CD4-positive, alpha-beta memory T cell (primary cell): ENCODE data around the gene XPO6. TPM values are rescaled to one million over a fixed set of nuclear protein-coding genes. Genes with fewer than 3 reads are reported as not detected.
A peak's percentile ranks its signal among the peaks of the same experiment; 100 is the strongest.

Experiments
- CTCF ChIA-PET: fragments of 350-600 bp; sonication (Branson Sonifier 250); formaldehyde crosslinking; loops from one replicate; lab custom pipeline; 2021; ENCODE audit warnings: inconsistent platforms; ENCODE audit not compliant: partially characterized antibody; lab: Charles Lee
- POLR2A ChIA-PET: fragments of 350-600 bp; sonication (Branson Sonifier 250); formaldehyde crosslinking; loops from one replicate; lab custom pipeline; 2021; ENCODE audit not compliant: partially characterized antibody; lab: Charles Lee
- DNase-seq, 5 donors: peaks; one replicate each; pipeline versions ENCODE4 v3.0.0 to v3.0.0-alpha.2; 2020 to 2022; ENCODE audit warnings: mixed read lengths in 1 of 5
- H3K27ac ChIP-seq: one replicate; pipeline ENCODE4 v1.7.0; 2013; ENCODE audit warnings: low read depth, low read length
- H3K27me3 ChIP-seq: 2 replicates; pipeline ENCODE4 v1.7.0; 2013; ENCODE audit warnings: mild to moderate bottlenecking, low read length, moderate library complexity; ENCODE audit not compliant: insufficient read depth
- H3K36me3 ChIP-seq: 2 replicates; pipeline ENCODE4 v1.7.0; 2013; ENCODE audit warnings: mild to moderate bottlenecking, low read length, moderate library complexity; ENCODE audit not compliant: insufficient read depth
- H3K4me1 ChIP-seq: 2 replicates; pipeline ENCODE4 v1.7.0; 2013; ENCODE audit warnings: mild to moderate bottlenecking, low read length, moderate library complexity; ENCODE audit not compliant: insufficient read depth
- H3K4me3 ChIP-seq, 2 donors: one replicate each; pipeline ENCODE4 v1.7.0; 2013; ENCODE audit warnings: low read length in 2 of 2, mild to moderate bottlenecking in 1 of 2
- H3K9me3 ChIP-seq, 2 donors: one replicate each; pipeline ENCODE4 v1.7.0; 2013; ENCODE audit warnings: low read length in 2 of 2, control low read depth in 1 of 2; ENCODE audit not compliant: control insufficient read depth in 1 of 2
- H3K27ac Mint-ChIP-seq, 7 donors: one replicate each; pipeline ENCODE4 v1.8.0; 2020 to 2021; ENCODE audit warnings: mixed read lengths in 7 of 7, mild to moderate bottlenecking in 6 of 7, inconsistent platforms in 3 of 7, moderate library complexity in 3 of 7
- H3K27me3 Mint-ChIP-seq, 2 donors: one replicate each; pipeline ENCODE4 v1.8.0; 2020 to 2021; ENCODE audit warnings: mixed read lengths in 2 of 2
- H3K36me3 Mint-ChIP-seq, 2 donors: one replicate each; pipeline ENCODE4 v1.8.0; 2020 to 2021; ENCODE audit warnings: mixed read lengths in 2 of 2, inconsistent platforms in 1 of 2, mild to moderate bottlenecking in 1 of 2
- H3K4me1 Mint-ChIP-seq, 4 donors: one replicate each; pipeline ENCODE4 v1.8.0; 2020 to 2021; ENCODE audit warnings: mixed read lengths in 4 of 4, mild to moderate bottlenecking in 1 of 4
- H3K4me3 Mint-ChIP-seq, 8 donors: one replicate each; pipeline ENCODE4 v1.8.0; 2020 to 2021; ENCODE audit warnings: mixed read lengths in 8 of 8, mild to moderate bottlenecking in 7 of 8, moderate library complexity in 6 of 8, inconsistent platforms in 3 of 8
- H3K9me3 Mint-ChIP-seq, 8 donors: one replicate each; pipeline ENCODE4 v1.8.0; 2020 to 2021; ENCODE audit warnings: mixed read lengths in 8 of 8, mild to moderate bottlenecking in 5 of 8, inconsistent platforms in 3 of 8, moderate library complexity in 1 of 8
- intact Hi-C: fragments of 100-400 bp; cut with micrococcal nuclease; formaldehyde crosslinking; loops from one replicate; pipeline ENCODE4 v1.15.1; 2023
- polyA plus RNA-seq, 2 donors: library from polyadenylated mRNA; unstranded; fragments of 300-500 nt; fragmentation: Illumina TruSeq; gene quantifications; one replicate each; pipeline ENCODE4 v1.2.3, GENCODE V29; 2021
- total RNA-seq, 2 experiments: library from RNA; stranded (reverse); gene quantifications; one replicate each; pipeline ENCODE4 v1.2.3, GENCODE V29; 2021

The XPO6 gene
- total and polyA plus RNA-seq, 4 experiments from 2014 or later, result 35.7 to 350 (median 219) TPM

DNA sequence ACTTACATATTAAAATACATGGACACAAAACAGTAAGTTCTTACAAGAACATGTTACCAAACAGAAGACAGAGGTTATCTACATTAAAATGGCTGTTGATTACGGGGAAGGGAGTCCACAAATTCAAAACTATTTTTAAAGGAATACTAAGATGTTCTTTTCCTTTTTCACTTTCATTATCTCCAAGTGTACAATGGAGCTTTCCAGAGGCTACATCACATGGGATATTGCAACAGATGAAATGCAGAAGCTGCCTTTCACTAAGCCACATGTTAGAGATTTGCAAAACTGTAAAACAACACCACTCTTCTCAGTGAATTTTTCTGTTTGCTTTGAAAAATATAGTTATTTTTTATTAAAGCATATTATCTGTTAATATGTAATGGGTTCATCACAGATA, 53.6 kb downstream of the XPO6 start:
- Mint-ChIP-seq H3K27me3 (no peaks in the 10 kb centered on the region), H3K4me3 (no peak overlapping the region), H3K4me1 (peaks cover 47 to 73% (median 61%) of the 10 kb centered on the region in 4 donors), H3K36me3 (peaks cover 50 to 61% of the 10 kb centered on the region in 2 donors), H3K9me3 (no peaks in the 10 kb centered on the region), H3K27ac (peak overlapping the region in 3 of 7 donors; percentile 14 to 89 (median 22))
- no peak for DNase-seq
- H3K4me3 ChIP-seq, result no peak overlapping the region
- CTCF ChIA-PET, result interaction anchor here (1.5 to 1.6 kb wide), 2 partner anchors 17 to 52 kb away, joined by 4 to 5 read pairs; no protein-coding TSS in a partner anchor
- POLR2A ChIA-PET, result no interaction called here
- no peaks in the 10 kb centered on the region for H3K27me3 ChIP-seq
- no peak overlapping the region for H3K27ac ChIP-seq
- no peaks in the 10 kb centered on the region for H3K9me3 ChIP-seq
- peaks cover 39% of the 10 kb centered on the region for H3K36me3 ChIP-seq
- peaks cover 55% of the 10 kb centered on the region for H3K4me1 ChIP-seq
- intact Hi-C loops, result no loop called here

DNA sequence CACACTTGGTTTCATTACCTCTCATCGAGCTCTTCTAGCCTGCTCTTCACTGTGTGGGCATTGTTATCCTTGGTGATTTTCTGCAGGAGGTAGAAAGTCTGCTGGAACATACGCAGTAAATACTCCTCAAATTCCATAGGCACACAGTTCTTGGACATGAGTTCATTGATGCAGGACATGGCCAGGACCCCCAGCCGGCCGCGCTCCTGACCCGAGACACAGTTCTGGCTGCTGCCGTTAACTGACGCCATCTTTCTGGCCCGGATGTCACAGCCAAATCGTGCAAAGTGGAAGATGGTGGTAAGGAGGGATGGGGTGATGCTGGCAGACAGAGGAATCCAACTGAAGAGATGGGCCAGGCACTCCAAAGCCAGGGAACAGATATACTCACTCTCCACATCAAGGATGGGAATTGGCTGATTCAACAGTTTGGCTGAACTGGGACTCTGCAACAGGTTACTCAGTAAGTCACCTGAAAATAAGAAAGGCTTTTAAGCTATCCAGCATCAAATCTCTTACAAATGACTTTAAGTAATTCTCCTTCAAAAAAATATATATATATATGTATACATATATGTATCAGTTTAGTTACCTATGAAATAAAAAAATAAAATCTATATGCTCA, 55.6 kb downstream of the XPO6 start:
- no peaks in the 10 kb centered on the region for H3K9me3 Mint-ChIP-seq

DNA sequence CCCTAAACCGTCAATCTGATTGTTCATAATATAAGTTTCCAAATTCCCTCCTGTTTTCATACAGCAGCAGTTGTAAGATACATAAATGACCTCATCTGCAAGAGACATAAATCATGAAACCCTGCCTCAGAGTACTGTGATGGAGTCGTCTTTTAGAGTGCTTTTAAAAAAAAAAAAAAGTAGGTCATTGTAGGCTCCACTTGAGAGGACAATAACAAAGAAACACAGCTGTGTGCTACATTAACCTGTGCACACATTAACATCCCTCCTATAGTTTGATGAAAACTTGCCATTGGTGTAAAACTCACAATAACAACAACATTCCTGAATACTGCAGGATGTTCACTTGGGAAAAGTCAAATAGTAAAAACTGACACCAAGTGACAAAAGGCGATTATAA, 56.5 kb downstream of the XPO6 start:
- Histone ChIP-seq H3K9me3 (no peaks in the 10 kb centered on the region), H3K36me3 (peaks cover 55% of the 10 kb centered on the region), H3K4me1 (peaks cover 37% of the 10 kb centered on the region), H3K27ac (no peak overlapping the region), H3K4me3 (no peak overlapping the region), H3K27me3 (no peaks in the 10 kb centered on the region)
- H3K4me3 Mint-ChIP-seq, result peak overlapping the region in 2 of 8 donors; percentile 53 to 63
- POLR2A ChIA-PET, result interaction anchor here (0.6 to 2.8 kb wide), 8 partner anchors 11 to 56 kb away, joined by 3 to 11 read pairs (median 4); no protein-coding TSS in a partner anchor
- peaks cover 63 to 75% of the 10 kb centered on the region in 2 donors for H3K36me3 Mint-ChIP-seq
- no peaks in the 10 kb centered on the region for H3K9me3 Mint-ChIP-seq
- peaks cover 44 to 65% (median 55%) of the 10 kb centered on the region in 4 donors for H3K4me1 Mint-ChIP-seq
- CTCF ChIA-PET, result interaction anchor here (0.7 to 3.0 kb wide), 4 partner anchors 8 to 63 kb away, joined by 3 to 13 read pairs (median 5); no protein-coding TSS in a partner anchor
- intact Hi-C loops, result no loop called here
- H3K27ac Mint-ChIP-seq, result peak overlapping the region; percentile 42 to 90 (median 82)
- H3K27me3 Mint-ChIP-seq, result no peaks in the 10 kb centered on the region
- no peak for DNase-seq

More for the DNA sequence above, 55.6 kb downstream of the XPO6 start:
- H3K4me3 Mint-ChIP-seq, result peak overlapping the region in 2 of 8 donors; percentile 32 to 63
- H3K36me3 ChIP-seq, result peaks cover 49% of the 10 kb centered on the region
- intact Hi-C loops, result no loop called here
- peaks cover 42 to 63% (median 54%) of the 10 kb centered on the region in 4 donors for H3K4me1 Mint-ChIP-seq
- peaks cover 58 to 69% of the 10 kb centered on the region in 2 donors for H3K36me3 Mint-ChIP-seq
- ChIA-PET CTCF (interaction anchor here (3.0 kb wide), 1 partner anchor 62 kb away, joined by 13 read pairs; no protein-coding TSS in a partner anchor), POLR2A (interaction anchor here (1.1 to 2.2 kb wide), 2 partner anchors 38 to 46 kb away, joined by 3 to 7 read pairs; no protein-coding TSS in a partner anchor)
- H3K4me1 ChIP-seq, result peaks cover 38% of the 10 kb centered on the region
- peak overlapping the region in 4 of 7 donors; percentile 61 to 83 (median 74) for H3K27ac Mint-ChIP-seq
- H3K27me3 Mint-ChIP-seq, result no peaks in the 10 kb centered on the region
- no peak overlapping the region for H3K27ac ChIP-seq
- no peak for DNase-seq
- no peaks in the 10 kb centered on the region for H3K27me3 ChIP-seq
- no peaks in the 10 kb centered on the region for H3K9me3 ChIP-seq
- H3K4me3 ChIP-seq, result no peak overlapping the region

DNA sequence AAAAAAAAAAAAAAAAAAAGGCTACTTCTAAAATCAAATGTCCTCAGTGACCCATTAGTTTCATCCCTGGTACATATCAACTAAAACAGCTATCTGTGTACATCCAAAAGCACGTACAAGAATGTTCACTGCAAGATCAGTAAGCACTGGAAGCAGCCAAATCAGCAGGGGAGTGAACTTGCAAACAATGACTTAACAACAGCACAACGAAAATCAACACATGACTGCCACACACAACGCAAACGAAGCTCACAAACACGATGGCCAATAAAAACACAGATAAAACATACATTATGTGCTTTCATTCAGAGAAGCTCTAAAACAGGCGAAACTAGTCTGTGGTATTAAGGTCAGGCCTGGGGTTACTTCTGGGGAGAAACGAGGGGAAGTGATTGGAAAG, 60.6 kb downstream of the XPO6 start:
- DNase-seq, result no peak
- POLR2A ChIA-PET, result interaction anchor here (0.8 to 4.4 kb wide), 9 partner anchors 9 to 59 kb away, joined by 3 to 37 read pairs (median 6); no protein-coding TSS in a partner anchor
- CTCF ChIA-PET, result interaction anchor here (0.7 to 6.5 kb wide), 9 partner anchors 9 to 71 kb away, joined by 3 to 51 read pairs (median 4); no protein-coding TSS in a partner anchor
- H3K9me3 ChIP-seq, result no peaks in the 10 kb centered on the region
- intact Hi-C loops, result no loop called here
- Mint-ChIP-seq H3K9me3 (no peaks in the 10 kb centered on the region), H3K4me3 (peak overlapping the region in 1 of 8 donors; percentile 7), H3K36me3 (peaks cover 81 to 88% of the 10 kb centered on the region in 2 donors), H3K4me1 (peaks cover 53 to 81% (median 67%) of the 10 kb centered on the region in 4 donors), H3K27me3 (no peaks in the 10 kb centered on the region), H3K27ac (peak overlapping the region; percentile 81 to 90 (median 86))
- peaks cover 69% of the 10 kb centered on the region for H3K36me3 ChIP-seq
- H3K27me3 ChIP-seq, result no peaks in the 10 kb centered on the region
- peaks cover 48% of the 10 kb centered on the region for H3K4me1 ChIP-seq
- no peak overlapping the region for H3K27ac ChIP-seq
- no peak overlapping the region for H3K4me3 ChIP-seq

DNA sequence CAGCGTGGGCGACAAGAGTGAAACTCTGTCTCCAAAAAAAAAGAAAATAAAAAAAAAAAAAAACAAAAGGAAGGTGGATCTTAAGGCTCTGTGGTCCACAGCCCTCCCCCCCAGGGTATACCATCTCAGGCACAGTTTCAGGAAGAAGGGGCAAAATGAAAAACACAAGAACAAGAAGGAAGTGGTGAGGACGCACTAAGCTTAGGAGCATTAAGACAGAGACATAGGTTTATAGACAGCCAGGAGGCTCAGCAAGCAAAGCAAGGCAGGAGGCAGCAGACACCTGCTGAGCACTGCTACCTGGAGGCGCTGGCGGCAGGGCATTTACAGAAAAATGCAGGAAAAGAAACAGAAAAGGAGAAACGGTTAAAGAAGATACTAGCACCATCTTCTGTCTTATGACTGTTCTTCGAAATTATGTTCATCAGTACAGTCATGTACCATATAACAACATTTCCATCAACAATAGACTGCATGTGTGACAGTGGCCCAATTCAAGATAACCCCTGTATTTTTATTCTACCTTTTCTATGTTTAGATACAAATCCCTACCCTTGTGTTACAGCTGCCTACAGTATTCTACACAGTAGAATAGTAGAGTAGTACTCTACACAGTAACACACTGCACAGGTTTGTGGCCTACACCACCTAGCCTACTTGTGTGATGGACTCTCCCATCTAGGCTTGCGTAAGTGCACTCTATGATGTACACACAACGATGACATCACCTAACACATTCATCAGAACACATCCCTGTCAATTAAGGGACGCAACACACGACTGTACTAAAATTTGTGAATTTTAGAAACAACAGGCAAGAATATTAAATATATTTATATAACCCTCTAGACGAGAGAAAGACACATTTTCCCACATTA, 62.5 kb downstream of the XPO6 start:
- intact Hi-C loops, result loop anchor here (1.0 kb wide), 2 partner anchors 8 to 12 kb away; no protein-coding TSS in a partner anchor
- DNase-seq, result peak in 4 of 5 donors; percentile 41 to 50 (median 48)
- Histone ChIP-seq H3K9me3 (no peaks in the 10 kb centered on the region), H3K27me3 (no peaks in the 10 kb centered on the region), H3K4me1 (peaks cover 57% of the 10 kb centered on the region), H3K27ac (peak overlapping the region; percentile 18), H3K4me3 (peak overlapping the region in 1 of 2 donors; percentile 6), H3K36me3 (peaks cover 64% of the 10 kb centered on the region)
- H3K9me3 Mint-ChIP-seq, result no peaks in the 10 kb centered on the region
- ChIA-PET CTCF (interaction anchor here (0.6 to 6.5 kb wide), 20 partner anchors 8 to 161 kb away, joined by 3 to 51 read pairs (median 4); no protein-coding TSS in a partner anchor), POLR2A (interaction anchor here (0.7 to 4.4 kb wide), 10 partner anchors 8 to 128 kb away, joined by 3 to 37 read pairs (median 5); partner anchors contain the start of gene XPO6)
- no peaks in the 10 kb centered on the region for H3K27me3 Mint-ChIP-seq
- peaks cover 82% of the 10 kb centered on the region in 2 donors for H3K36me3 Mint-ChIP-seq
- peak overlapping the region; percentile 81 to 95 (median 91) for H3K27ac Mint-ChIP-seq
- H3K4me1 Mint-ChIP-seq, result peaks cover 52 to 83% (median 71%) of the 10 kb centered on the region in 4 donors
- peak overlapping the region; percentile 28 to 73 (median 66) for H3K4me3 Mint-ChIP-seq

DNA sequence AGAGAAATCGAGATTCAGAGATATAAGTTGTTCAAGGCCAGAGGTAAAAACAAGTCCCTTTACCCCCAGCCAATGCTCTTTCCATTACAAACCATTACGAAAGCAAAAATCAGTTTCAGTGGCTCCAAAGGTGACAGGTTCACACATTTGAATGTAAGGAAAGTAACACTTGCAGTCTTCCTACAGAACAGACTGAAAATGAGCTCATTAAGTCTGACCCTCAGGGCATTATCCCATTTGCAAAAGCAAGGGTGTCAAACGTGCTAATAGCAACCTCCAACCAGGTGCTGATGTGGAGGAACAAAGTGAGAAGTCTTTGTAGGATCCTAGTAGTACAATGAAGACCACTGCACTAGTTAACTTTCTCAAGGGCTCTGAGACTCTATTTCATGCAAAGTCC, 65.2 kb downstream of the XPO6 start:
- no peaks in the 10 kb centered on the region for H3K9me3 Mint-ChIP-seq
- H3K36me3 Mint-ChIP-seq, result peaks cover 68 to 71% of the 10 kb centered on the region in 2 donors
- no peaks in the 10 kb centered on the region for H3K27me3 ChIP-seq
- H3K4me3 Mint-ChIP-seq, result peak overlapping the region in 4 of 8 donors; percentile 24 to 70 (median 61)
- no peaks in the 10 kb centered on the region for H3K27me3 Mint-ChIP-seq
- H3K36me3 ChIP-seq, result peaks cover 48% of the 10 kb centered on the region
- H3K4me1 Mint-ChIP-seq, result peaks cover 64 to 97% (median 83%) of the 10 kb centered on the region in 4 donors
- H3K27ac ChIP-seq, result peak overlapping the region; percentile 14
- DNase-seq, result no peak
- no peaks in the 10 kb centered on the region for H3K9me3 ChIP-seq
- CTCF ChIA-PET, result interaction anchor here (6.5 kb wide), 1 partner anchor 70 kb away, joined by 51 read pairs; no protein-coding TSS in a partner anchor
- intact Hi-C loops, result no loop called here
- no peak overlapping the region for H3K4me3 ChIP-seq
- POLR2A ChIA-PET, result interaction anchor here (1.0 to 2.0 kb wide), 4 partner anchors 15 to 51 kb away, joined by 3 to 6 read pairs (median 4); no protein-coding TSS in a partner anchor
- H3K27ac Mint-ChIP-seq, result peak overlapping the region; percentile 43 to 89 (median 83)
- peaks cover 80% of the 10 kb centered on the region for H3K4me1 ChIP-seq
